Loucy (cell line): ENCODE results near the gene WNT4.

ENCODE experiments used
- H2AFZ ChIP-seq: fragments of 200-600 bp; sonication (generic); 2 replicates; pipeline ENCODE4 v1.6.0; 2016; ENCODE audit warnings: antibody characterized with exemption, mild to moderate bottlenecking, low read length, moderate library complexity
- H3F3A ChIP-seq: fragments of 200-600 bp; 2 replicates; pipeline ENCODE4 v1.6.0; 2016; ENCODE audit warnings: antibody characterized with exemption, low read depth, mild to moderate bottlenecking
- H3K27me3 ChIP-seq: fragments of 200-600 bp; sonication (generic); 2 replicates; pipeline ENCODE4 v1.6.1; 2014; ENCODE audit warnings: low read length, mild to moderate bottlenecking; ENCODE audit not compliant: insufficient read depth, poor library complexity, severe bottlenecking
- H3K36me3 ChIP-seq: fragments of 200-600 bp; sonication (generic); 2 replicates; pipeline ENCODE4 v1.6.1; 2016; ENCODE audit warnings: low read length; ENCODE audit not compliant: insufficient read depth
- H3K4me1 ChIP-seq: fragments of 200-600 bp; sonication (generic); 2 replicates; pipeline ENCODE4 v1.5.1; 2014; ENCODE audit warnings: low read length, mild to moderate bottlenecking; ENCODE audit not compliant: insufficient read depth, poor library complexity, severe bottlenecking
- H3K4me2 ChIP-seq: fragments of 200-600 bp; sonication (generic); 2 replicates; pipeline ENCODE4 v1.6.0; 2014; ENCODE audit warnings: antibody characterized with exemption, low read length, low read depth, mild to moderate bottlenecking; ENCODE audit not compliant: poor library complexity, severe bottlenecking
- H3K4me3 ChIP-seq: fragments of 200-600 bp; sonication (generic); 2 replicates; pipeline ENCODE4 v1.5.1; 2014; ENCODE audit warnings: low read length, mild to moderate bottlenecking, mixed read lengths; ENCODE audit not compliant: poor library complexity, severe bottlenecking
- H3K79me2 ChIP-seq: fragments of 200-600 bp; sonication (generic); 2 replicates; pipeline ENCODE4 v1.6.1; 2014; ENCODE audit warnings: low read length; ENCODE audit not compliant: insufficient read depth
- H3K9ac ChIP-seq: fragments of 200-600 bp; sonication (generic); 2 replicates; pipeline ENCODE4 v1.6.0; 2014; ENCODE audit warnings: mild to moderate bottlenecking, low read depth, low read length, moderate library complexity; ENCODE audit not compliant: poor library complexity, severe bottlenecking
- H3K9me2 ChIP-seq: fragments of 200-600 bp; sonication (generic); replicated peaks from 2 replicates; pipeline ENCODE4 v1.6.1; 2016; ENCODE audit warnings: low read depth, low read length, mixed read lengths
- H3K9me3 ChIP-seq: fragments of 200-600 bp; sonication (generic); 2 replicates; pipeline ENCODE4 v1.6.1; 2014; ENCODE audit warnings: mild to moderate bottlenecking, antibody characterized with exemption, low read length, low read depth; ENCODE audit not compliant: insufficient read depth
- H4K20me1 ChIP-seq: fragments of 200-600 bp; sonication (generic); 2 replicates; pipeline ENCODE4 v1.6.0; 2014; ENCODE audit warnings: antibody characterized with exemption, low read length, mild to moderate bottlenecking; ENCODE audit not compliant: insufficient read depth, poor library complexity, severe bottlenecking
- CTCF ChIP-seq: fragments of 200-600 bp; sonication (generic); conservative IDR thresholded peaks from 2 replicates; pipeline ENCODE4 v1.5.1; 2014; ENCODE audit warnings: mild to moderate bottlenecking, antibody characterized with exemption, low read length
- EZH2phosphoT487 ChIP-seq: fragments of 200-600 bp; IDR thresholded peaks from 2 replicates; pipeline ENCODE4 v1.6.1; 2018; ENCODE audit warnings: antibody characterized with exemption, mild to moderate bottlenecking, moderate library complexity, borderline replicate concordance

The WNT4 gene

DNA sequence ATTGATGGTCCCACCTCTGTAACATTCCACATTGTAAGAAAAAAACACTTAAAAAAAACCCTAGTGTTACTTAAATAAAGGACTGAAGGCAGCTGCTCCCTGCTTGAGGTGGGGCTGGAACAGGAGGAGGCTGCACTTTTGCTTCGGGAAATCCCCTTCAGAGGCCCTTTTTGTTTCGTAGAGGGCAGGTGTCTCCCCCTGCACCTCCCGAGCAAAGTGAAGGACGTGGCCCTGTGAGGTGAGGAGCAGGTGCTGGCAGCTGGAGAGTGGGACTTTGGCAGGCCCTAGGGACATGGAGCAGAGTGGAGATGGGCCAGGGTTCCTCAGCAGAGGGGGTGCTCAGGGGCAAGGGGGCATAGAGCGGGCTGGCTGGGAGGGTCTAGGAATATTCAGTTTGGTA is 33.4 kb upstream of the WNT4 start:
- Histone ChIP-seq H3K4me1 (peaks cover 7% of the 10 kb centered on the region), H2AFZ (no peak overlapping the region), H3K9ac (no peak overlapping the region), H3K27me3 (no peaks in the 10 kb centered on the region), H3K36me3 (no peaks in the 10 kb centered on the region), H3K9me3 (no peaks in the 10 kb centered on the region), H3K9me2 (no peaks in the 10 kb centered on the region), H4K20me1 (no peaks in the 10 kb centered on the region), H3K79me2 (no peaks in the 10 kb centered on the region), H3F3A (no peaks in the 10 kb centered on the region), H3K4me3 (no peak overlapping the region), H3K4me2 (no peak overlapping the region)
- TF ChIP-seq CTCF (no peak), EZH2phosphoT487 (no peak)

GRCh38 chr1:22174446-22175220 is 31.7 kb upstream of the WNT4 start:
- no peak for TF ChIP-seq CTCF
- TF ChIP-seq EZH2phosphoT487, result no peak
- Histone ChIP-seq H4K20me1 (no peaks in the 10 kb centered on the region), H3F3A (no peaks in the 10 kb centered on the region), H3K9ac (no peak overlapping the region), H3K4me2 (no peak overlapping the region), H2AFZ (peak overlapping the region; percentile 25; the same call in 1 of the 2 replicates), H3K4me1 (peaks cover 7% of the 10 kb centered on the region), H3K79me2 (no peaks in the 10 kb centered on the region), H3K27me3 (no peaks in the 10 kb centered on the region), H3K9me2 (no peaks in the 10 kb centered on the region), H3K4me3 (no peak overlapping the region), H3K9me3 (no peaks in the 10 kb centered on the region), H3K36me3 (no peaks in the 10 kb centered on the region)

- H3K4me1 ChIP-seq, result peaks cover 7% of the 10 kb centered on the region
- H3K27me3 ChIP-seq, result no peaks in the 10 kb centered on the region
- H3K36me3 ChIP-seq, result no peaks in the 10 kb centered on the region
- H3K4me2 ChIP-seq, result no peak overlapping the region
- no peaks in the 10 kb centered on the region for H3F3A ChIP-seq
- no peaks in the 10 kb centered on the region for H3K9me3 ChIP-seq
- TF ChIP-seq EZH2phosphoT487 (no peak), CTCF (no peak)
- H3K9ac ChIP-seq, result no peak overlapping the region
- no peaks in the 10 kb centered on the region for H4K20me1 ChIP-seq
- no peaks in the 10 kb centered on the region for H3K79me2 ChIP-seq
- no peak overlapping the region for H3K4me3 ChIP-seq
- H3K9me2 ChIP-seq, result no peaks in the 10 kb centered on the region
- H2AFZ ChIP-seq, result no peak overlapping the region
Observed at GRCh38 chr1:22171951-22172715, 29.2 kb upstream of the WNT4 start.
